ENCODE results near the gene HNRNPA1L2.
A peak's percentile ranks its signal among the peaks of the same experiment; 100 is the strongest.
"Not testable (repeated sequence)": the region's sequence is repeated elsewhere in the genome, so short reads cannot be mapped to it uniquely, and the experiment has no call there.

Gene HNRNPA1L2

DNA sequence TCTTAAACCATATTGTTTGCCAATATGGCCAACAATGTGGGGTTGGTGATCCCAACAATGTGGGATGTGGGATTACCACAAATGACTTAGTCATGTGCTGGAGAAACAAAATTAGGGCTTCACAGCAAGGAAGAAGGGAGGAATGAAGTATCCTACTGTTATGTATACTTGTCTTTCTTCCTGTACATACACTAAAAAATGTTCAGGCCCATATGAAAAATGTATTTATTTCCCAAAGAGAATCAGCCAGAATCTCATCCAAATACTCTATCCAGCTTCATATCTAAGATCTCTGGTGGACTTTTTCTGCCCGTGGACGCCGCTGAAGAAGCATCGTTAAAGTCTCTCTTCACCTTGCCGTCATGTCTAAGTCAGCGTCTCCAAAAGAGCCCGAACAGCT is at the start of gene HNRNPA1L2:
Gene HNRNPA1L2 (plus strand): TSS at position 301 of the 400 bp plus-strand sequence. CDS start 62 bp downstream, at position 363.
- H3K27me3 ChIP-seq (ENCODE audit: control insufficient read depth, insufficient read depth, low read length): no peaks in the 10 kb centered on the region
- peaks cover 13% of the 10 kb centered on the region for H3K36me3 ChIP-seq (ENCODE audit: control insufficient read depth, insufficient read depth, low read length)
- H3K4me3 ChIP-seq (ENCODE audit: low read depth, low read length): no peak within 1 kb of the TSS
- no peak within 1 kb of the TSS for H3K27ac ChIP-seq (ENCODE audit: low read depth, low read length)
- H3K9ac ChIP-seq (ENCODE audit: low read depth, low read length): no peak within 1 kb of the TSS
- H3K4me1 ChIP-seq (ENCODE audit: control insufficient read depth, insufficient read depth, low read length): peaks cover 7% of the 10 kb centered on the region; the same call in 1 of the 2 replicates
- H3K9me3 ChIP-seq (ENCODE audit: control insufficient read depth, insufficient read depth, low read length): no peaks in the 10 kb centered on the region

DNA sequence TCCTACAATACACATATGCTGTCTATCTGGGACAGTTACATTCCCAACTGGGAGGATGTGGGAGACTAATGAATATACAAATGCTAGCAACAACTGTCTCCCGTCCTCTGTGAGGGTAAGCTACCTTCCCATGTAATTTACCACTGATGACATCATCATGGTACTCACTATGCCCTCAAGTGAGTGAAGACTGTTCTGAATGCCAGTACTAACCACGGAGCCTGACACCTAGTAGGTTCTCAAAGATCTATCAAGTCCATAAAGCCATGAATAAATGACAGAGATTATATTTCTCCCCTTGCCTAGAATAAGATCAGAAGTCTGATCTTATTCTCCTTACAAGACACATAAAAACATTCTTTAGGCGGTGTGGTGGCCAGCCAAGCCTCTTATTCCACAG is 49.1 kb upstream of the HNRNPA1L2 start:
- H3K36me3 ChIP-seq (ENCODE audit: control insufficient read depth, insufficient read depth, low read length); H3K9me3 ChIP-seq (ENCODE audit: control insufficient read depth, insufficient read depth, low read length); H3K27me3 ChIP-seq (ENCODE audit: control insufficient read depth, insufficient read depth, low read length); H3K27ac ChIP-seq (ENCODE audit: low read depth, low read length); H3K4me1 ChIP-seq (ENCODE audit: control insufficient read depth, insufficient read depth, low read length); H3K9ac ChIP-seq (ENCODE audit: low read depth, low read length); H3K4me3 ChIP-seq (ENCODE audit: low read depth, low read length): not testable (repeated sequence)

DNA sequence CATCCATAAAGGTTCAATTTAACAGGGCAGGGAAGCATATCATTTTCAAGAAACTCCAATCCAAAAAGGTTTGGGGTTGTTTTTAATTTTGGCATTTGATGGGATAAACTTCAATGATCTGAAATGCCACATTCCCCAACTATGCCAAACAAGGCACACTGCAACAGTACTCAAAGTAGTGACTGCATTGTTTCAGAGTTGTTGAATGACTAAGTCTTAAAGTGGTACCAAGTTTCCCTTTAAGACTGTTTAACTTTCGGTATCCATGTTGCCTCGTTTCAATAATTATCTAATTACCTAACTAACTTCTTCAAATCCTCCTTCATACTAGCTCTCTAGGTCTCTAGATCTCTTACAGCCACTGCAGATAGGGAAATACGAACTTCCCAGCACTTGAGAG is 48.4 kb upstream of the HNRNPA1L2 start:
- H3K9me3 ChIP-seq (ENCODE audit: control insufficient read depth, insufficient read depth, low read length); H3K4me1 ChIP-seq (ENCODE audit: control insufficient read depth, insufficient read depth, low read length); H3K27ac ChIP-seq (ENCODE audit: low read depth, low read length); H3K9ac ChIP-seq (ENCODE audit: low read depth, low read length); H3K36me3 ChIP-seq (ENCODE audit: control insufficient read depth, insufficient read depth, low read length); H3K4me3 ChIP-seq (ENCODE audit: low read depth, low read length); H3K27me3 ChIP-seq (ENCODE audit: control insufficient read depth, insufficient read depth, low read length): not testable (repeated sequence)

DNA sequence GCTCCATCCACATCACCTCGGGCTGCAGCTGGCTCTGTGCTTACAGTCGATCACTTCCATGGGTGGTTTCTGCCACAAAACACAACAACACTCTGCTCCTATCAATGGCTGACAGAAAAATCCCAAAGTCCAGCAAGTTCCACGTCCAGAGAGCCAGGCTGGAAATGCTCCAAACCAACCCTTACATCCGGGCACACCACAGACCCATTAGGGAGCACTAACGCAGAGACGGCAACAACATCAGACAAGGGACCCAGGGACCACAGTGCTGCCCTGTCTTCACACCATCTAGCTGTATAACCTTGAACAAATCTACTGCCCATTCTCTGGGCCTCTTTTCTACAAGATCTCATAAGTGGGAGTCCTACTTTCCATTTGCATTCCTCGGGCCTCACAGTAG is 47.9 kb upstream of the HNRNPA1L2 start:
- H3K27ac ChIP-seq (ENCODE audit: low read depth, low read length); H3K9me3 ChIP-seq (ENCODE audit: control insufficient read depth, insufficient read depth, low read length); H3K36me3 ChIP-seq (ENCODE audit: control insufficient read depth, insufficient read depth, low read length); H3K27me3 ChIP-seq (ENCODE audit: control insufficient read depth, insufficient read depth, low read length); H3K4me1 ChIP-seq (ENCODE audit: control insufficient read depth, insufficient read depth, low read length); H3K4me3 ChIP-seq (ENCODE audit: low read depth, low read length); H3K9ac ChIP-seq (ENCODE audit: low read depth, low read length): not testable (repeated sequence)

DNA sequence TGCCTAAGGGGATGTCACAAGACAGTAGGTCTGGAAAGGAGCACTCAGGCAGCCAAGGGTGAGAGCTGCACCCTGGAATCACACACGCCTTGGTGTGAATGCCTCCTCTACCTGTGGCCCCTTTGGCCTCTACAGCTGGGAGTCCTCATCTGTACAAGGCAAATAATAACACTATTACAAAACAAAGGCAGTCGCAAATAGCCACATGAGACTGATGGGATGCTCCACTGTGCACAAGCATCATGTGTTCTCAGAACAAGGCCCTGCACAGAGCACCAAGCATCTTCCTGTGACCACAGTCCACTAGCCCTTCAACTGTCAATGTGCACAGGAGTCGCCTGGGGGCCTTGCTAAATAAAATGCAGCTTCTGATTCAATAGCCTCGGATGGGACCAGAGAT is 44.6 kb upstream of the HNRNPA1L2 start:
- no peaks in the 10 kb centered on the region for H3K36me3 ChIP-seq (ENCODE audit: control insufficient read depth, insufficient read depth, low read length)
- H3K27ac ChIP-seq (ENCODE audit: low read depth, low read length): no peak overlapping the region
- peaks cover 25% of the 10 kb centered on the region for H3K27me3 ChIP-seq (ENCODE audit: control insufficient read depth, insufficient read depth, low read length)
- H3K4me3 ChIP-seq (ENCODE audit: low read depth, low read length): no peak overlapping the region
- H3K9me3 ChIP-seq (ENCODE audit: control insufficient read depth, insufficient read depth, low read length): no peaks in the 10 kb centered on the region
- peaks cover 7% of the 10 kb centered on the region for H3K4me1 ChIP-seq (ENCODE audit: control insufficient read depth, insufficient read depth, low read length)
- no peak overlapping the region for H3K9ac ChIP-seq (ENCODE audit: low read depth, low read length)

DNA sequence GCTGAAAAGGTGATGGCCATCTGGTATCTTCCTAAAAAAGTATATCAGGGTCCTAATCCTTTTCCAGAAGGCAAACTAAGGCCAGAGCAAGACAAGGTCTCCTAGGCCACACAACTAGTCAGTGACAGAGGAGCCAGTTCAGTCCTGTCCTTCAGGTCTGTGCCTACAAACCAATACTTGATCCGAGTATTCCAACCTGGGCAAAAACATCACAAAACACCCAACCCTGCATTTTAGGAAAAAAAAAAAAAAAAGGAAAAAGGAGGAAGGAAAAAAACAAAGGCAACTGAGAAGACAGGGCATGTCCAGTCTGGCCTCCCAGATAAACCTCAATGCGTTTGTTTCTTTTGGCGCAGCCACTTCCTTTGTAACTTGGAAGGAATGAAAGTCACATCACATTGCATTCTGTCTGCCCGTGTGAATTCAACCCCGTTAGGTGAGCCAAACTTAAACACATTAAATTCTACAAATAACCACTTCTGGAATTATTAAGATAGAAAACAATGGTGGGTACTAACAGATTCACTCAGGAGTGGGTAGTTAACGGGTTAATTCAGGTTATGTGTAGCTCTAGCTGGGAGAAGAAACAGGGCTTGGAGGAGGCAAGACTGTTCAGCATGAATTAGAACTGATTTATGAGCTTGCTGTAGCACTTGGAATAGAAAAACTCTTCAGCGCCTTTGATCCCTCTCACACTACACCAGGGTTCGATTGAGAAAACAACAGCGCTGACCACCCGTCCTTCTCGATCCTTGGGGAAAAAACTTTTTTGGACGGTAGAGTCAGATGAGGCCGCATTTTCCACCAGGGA is 43.0 kb upstream of the HNRNPA1L2 start:
- Histone ChIP-seq H3K36me3 (ENCODE audit: control insufficient read depth, insufficient read depth, low read length) (no peaks in the 10 kb centered on the region), H3K4me1 (ENCODE audit: control insufficient read depth, insufficient read depth, low read length) (peaks cover 7% of the 10 kb centered on the region), H3K27ac (ENCODE audit: low read depth, low read length) (no peak overlapping the region), H3K9me3 (ENCODE audit: control insufficient read depth, insufficient read depth, low read length) (no peaks in the 10 kb centered on the region), H3K4me3 (ENCODE audit: low read depth, low read length) (peak overlapping the region; percentile 45), H3K9ac (ENCODE audit: low read depth, low read length) (peak overlapping the region; percentile 52), H3K27me3 (ENCODE audit: control insufficient read depth, insufficient read depth, low read length) (peaks cover 25% of the 10 kb centered on the region)

DNA sequence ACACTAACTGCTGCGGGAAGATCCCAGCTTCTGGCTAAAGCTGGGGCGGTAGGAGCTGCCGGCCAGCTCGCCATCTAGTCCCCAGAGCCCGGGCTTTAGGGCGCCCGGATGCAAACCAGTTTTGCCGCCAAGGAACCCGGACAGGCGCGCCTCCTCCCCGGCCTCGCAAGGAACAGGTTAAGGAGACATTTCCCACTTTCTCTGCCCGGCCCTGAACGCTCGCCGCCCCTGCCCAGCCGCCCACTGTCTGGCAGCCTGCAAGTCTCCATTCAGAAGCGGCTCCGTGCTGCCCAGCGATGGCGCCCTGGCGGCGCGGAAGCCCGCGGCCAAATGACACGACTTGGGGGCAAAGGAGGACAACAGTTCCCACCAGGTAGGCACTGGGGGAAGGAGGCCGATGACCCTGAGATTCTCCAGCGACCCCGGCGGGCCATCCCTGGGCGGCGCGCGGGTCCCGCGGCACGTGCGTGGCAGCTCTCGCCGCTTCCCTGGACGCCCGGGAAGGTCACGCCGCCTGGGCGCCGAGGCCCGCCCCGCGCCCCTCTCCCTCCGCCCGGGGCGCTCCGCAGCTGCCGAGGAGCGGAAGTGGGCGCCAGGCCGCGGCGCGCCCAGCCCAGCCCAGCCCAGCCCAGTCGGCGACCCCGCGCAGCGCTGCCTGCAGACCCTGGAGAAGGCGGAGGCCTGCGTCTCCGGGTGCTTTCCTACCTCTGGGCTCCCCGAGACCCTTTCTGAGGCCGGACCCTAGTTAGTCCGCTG is 42.2 kb upstream of the HNRNPA1L2 start:
- Histone ChIP-seq H3K9ac (ENCODE audit: low read depth, low read length) (peak overlapping the region; percentile 52), H3K27ac (ENCODE audit: low read depth, low read length) (no peak overlapping the region), H3K4me1 (ENCODE audit: control insufficient read depth, insufficient read depth, low read length) (peaks cover 7% of the 10 kb centered on the region), H3K36me3 (ENCODE audit: control insufficient read depth, insufficient read depth, low read length) (no peaks in the 10 kb centered on the region), H3K4me3 (ENCODE audit: low read depth, low read length) (peak overlapping the region; percentile 45), H3K9me3 (ENCODE audit: control insufficient read depth, insufficient read depth, low read length) (no peaks in the 10 kb centered on the region), H3K27me3 (ENCODE audit: control insufficient read depth, insufficient read depth, low read length) (peaks cover 25% of the 10 kb centered on the region)

DNA sequence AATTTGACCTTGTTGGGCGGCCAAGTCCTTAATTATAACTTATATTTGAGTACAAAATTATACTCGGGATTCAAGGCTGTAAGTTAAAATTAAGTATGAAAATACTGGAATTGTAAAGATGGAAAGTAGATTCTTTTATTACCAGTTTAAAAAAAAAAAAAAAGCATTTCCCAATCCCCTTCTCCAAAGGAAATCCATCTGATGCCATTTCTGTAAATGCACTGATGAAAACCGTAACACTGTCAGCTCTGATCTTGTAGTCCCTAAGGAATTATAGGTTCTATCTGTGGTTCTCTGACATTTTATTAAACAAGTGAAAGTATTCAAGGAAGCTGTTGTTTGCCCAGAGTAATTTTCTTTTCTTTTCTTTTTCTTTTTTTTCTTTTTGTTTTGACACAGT is 41.6 kb upstream of the HNRNPA1L2 start:
- H3K36me3 ChIP-seq (ENCODE audit: control insufficient read depth, insufficient read depth, low read length): no peaks in the 10 kb centered on the region
- peaks cover 7% of the 10 kb centered on the region for H3K4me1 ChIP-seq (ENCODE audit: control insufficient read depth, insufficient read depth, low read length)
- no peaks in the 10 kb centered on the region for H3K9me3 ChIP-seq (ENCODE audit: control insufficient read depth, insufficient read depth, low read length)
- no peak overlapping the region for H3K9ac ChIP-seq (ENCODE audit: low read depth, low read length)
- H3K27me3 ChIP-seq (ENCODE audit: control insufficient read depth, insufficient read depth, low read length): peaks cover 25% of the 10 kb centered on the region
- H3K27ac ChIP-seq (ENCODE audit: low read depth, low read length): no peak overlapping the region
- H3K4me3 ChIP-seq (ENCODE audit: low read depth, low read length): peak overlapping the region; percentile 45; the same call in 1 of the 2 replicates

DNA sequence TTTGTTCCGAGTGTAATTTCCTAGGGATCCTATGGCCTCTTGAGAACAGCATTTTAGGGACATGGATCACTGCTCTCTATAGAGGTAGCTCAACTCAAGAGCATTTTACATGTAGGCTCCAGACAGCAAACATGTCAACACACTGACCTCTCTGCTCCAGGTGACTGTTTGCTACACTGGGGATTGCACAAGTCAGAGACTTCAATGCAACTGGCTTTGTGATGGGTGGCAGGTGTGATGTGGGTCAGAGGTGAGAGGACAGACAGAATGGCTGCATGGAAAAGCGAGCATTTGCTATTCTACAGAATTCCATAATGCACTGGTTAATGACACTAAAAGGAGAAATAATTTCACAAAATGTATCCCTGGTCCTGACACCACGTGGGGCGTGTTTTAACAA is 38.9 kb upstream of the HNRNPA1L2 start:
- not testable (repeated sequence) for H3K4me1 ChIP-seq (ENCODE audit: control insufficient read depth, insufficient read depth, low read length); H3K9ac ChIP-seq (ENCODE audit: low read depth, low read length); H3K36me3 ChIP-seq (ENCODE audit: control insufficient read depth, insufficient read depth, low read length); H3K27ac ChIP-seq (ENCODE audit: low read depth, low read length); H3K9me3 ChIP-seq (ENCODE audit: control insufficient read depth, insufficient read depth, low read length); H3K4me3 ChIP-seq (ENCODE audit: low read depth, low read length)
- peaks cover 24% of the 10 kb centered on the region for H3K27me3 ChIP-seq (ENCODE audit: control insufficient read depth, insufficient read depth, low read length)

DNA sequence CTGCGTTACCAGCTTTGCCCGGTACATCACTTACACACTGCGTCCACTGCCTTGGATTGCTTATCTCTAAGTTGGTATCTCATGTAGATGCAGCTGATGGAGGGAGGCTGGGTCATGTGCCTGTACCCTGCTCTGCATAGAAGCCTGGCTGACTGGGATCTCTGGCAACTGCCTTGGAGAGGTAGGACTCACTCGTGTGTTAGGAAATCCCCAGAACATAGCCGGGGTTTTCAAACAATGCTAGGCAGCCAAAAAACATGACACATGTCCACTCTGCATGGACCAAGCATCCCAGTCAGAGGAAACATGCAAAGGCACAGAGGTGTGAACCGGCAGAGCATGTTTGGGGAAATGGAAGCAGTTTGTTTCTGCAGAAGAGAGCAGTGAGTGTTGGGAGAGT is 36.1 kb upstream of the HNRNPA1L2 start:
- not testable (repeated sequence) for H3K4me1 ChIP-seq (ENCODE audit: control insufficient read depth, insufficient read depth, low read length); H3K9me3 ChIP-seq (ENCODE audit: control insufficient read depth, insufficient read depth, low read length); H3K27me3 ChIP-seq (ENCODE audit: control insufficient read depth, insufficient read depth, low read length); H3K4me3 ChIP-seq (ENCODE audit: low read depth, low read length); H3K27ac ChIP-seq (ENCODE audit: low read depth, low read length); H3K36me3 ChIP-seq (ENCODE audit: control insufficient read depth, insufficient read depth, low read length); H3K9ac ChIP-seq (ENCODE audit: low read depth, low read length)

DNA sequence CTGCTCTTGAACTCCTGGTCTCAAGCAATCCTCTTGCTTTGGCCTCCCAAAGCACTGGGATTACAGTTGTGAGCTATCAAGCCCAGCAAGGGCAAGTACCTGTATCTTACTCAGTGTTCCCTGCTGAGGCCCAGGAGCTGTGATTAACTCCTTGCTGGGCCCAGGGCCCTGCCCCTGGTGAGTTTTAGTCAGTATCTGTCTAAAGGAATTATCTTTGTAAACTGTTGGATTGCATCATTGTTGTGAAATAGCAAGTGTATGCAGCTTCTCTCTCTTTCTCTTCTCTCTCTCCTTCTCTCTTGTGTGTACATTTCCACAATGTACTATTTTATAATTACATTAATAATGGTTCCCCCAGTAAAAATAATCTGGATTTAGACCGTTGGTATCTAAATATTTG is 35.4 kb upstream of the HNRNPA1L2 start:
- not testable (repeated sequence) for H3K27ac ChIP-seq (ENCODE audit: low read depth, low read length)

More for the DNA sequence above, 35.4 kb upstream of the HNRNPA1L2 start:
- H3K9me3 ChIP-seq (ENCODE audit: control insufficient read depth, insufficient read depth, low read length); H3K4me3 ChIP-seq (ENCODE audit: low read depth, low read length); H3K9ac ChIP-seq (ENCODE audit: low read depth, low read length); H3K27me3 ChIP-seq (ENCODE audit: control insufficient read depth, insufficient read depth, low read length); H3K4me1 ChIP-seq (ENCODE audit: control insufficient read depth, insufficient read depth, low read length); H3K36me3 ChIP-seq (ENCODE audit: control insufficient read depth, insufficient read depth, low read length): not testable (repeated sequence)
